Measurements from ENCODE around the gene XPO4.

Gene XPO4

DNA sequence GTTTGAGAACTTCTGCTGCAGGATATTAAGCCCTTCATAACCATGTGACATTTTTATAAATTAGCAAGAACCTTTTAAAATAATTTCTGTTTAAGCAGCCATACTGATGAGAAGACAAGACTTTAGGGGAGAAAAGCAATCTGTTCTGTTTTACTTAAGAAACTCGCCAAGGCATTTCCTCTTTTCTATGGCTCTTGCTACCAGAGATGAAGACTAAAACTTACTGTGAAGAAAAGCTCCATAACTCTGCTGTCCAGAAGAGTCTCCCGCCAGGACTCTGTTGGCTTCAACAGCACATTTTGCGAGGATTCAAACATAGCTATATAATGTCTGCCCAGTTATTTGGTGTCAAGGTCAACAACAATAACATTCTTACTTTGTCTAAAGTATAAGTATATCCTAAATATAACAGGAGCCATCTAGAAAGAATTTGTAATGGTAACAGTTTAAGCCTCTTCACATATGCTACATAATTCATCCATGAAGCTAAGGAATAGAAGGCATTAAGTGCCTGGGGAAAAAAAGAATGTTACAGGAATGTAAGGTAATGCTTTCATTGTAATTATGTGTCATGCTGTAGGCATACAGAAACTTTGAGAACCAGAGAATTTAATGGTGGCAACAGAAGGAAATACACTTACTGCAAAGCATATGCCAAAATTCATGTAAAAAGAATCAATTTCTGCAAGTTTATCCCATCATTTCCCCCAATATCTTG, 75.5 kb downstream of the XPO4 start:
- DNase-seq, result no peak

GRCh38 chr13:20826301-20826700, 76.2 kb downstream of the XPO4 start:
- DNase-seq, result no peak

DNA sequence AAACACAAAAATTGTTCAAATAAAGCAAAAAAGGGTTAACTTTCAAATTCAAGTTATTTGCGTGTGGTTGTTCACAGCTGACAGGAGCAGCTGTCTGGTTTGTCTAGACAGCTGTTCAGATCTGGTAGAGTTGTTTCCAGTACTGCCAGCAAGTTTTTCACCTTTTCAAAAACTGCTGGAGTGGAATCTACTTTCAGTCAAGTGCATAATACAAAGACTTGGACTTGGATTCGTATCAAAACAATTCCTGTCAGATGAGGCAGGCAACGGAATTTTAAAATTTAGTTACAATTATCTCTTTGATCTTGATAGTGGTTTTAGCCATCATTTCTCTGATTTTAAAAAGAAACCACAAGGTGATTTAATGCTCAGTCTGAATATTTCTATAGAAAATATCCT, 77.1 kb downstream of the XPO4 start:
- DNase-seq, result no peak

GRCh38 chr13:20824762-20825476, 77.6 kb downstream of the XPO4 start:
- no peak for DNase-seq

DNA sequence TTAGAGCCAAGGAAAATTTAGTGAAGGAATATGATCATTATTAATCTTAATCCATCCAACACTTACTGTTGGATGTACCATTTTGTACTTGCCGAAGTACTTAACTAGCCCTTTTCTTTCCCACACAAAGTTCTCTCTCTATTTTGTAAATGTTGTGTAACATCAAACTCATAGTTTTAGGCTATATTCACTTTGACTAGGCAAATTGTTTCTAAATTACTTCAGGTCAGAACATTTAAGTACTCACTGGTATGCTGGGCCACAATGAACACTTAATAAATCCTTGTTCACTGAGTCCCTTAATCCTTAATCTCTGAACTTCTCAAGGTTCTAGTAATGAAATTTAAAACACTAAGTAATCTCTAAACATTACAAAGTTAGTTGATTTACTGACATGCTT, 79.5 kb downstream of the XPO4 start:
- DNase-seq, result no peak

GRCh38 chr13:20822406-20822805, 80.1 kb downstream of the XPO4 start:
- no peak for DNase-seq

DNA sequence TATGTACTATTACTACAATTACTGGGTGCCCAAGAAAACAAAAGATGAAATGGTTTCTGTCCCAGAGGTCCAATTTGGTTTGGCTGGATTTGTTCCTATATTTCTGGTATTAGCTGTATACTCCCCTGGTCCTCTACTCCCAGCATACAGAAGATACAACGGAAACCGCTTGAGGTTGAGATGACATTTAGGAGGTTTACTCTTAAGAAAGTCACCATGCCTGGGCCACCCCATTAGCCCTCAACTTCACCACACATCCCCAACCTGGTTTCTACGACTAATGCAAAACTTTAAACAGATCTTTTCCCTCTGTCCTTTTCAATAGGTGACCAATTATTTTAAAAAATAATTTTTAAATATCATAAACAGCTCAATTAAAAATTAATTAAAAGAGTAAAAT, 82.8 kb downstream of the XPO4 start:
- DNase-seq, result no peak

GRCh38 chr13:20815464-20815863, 87.1 kb downstream of the XPO4 start:
- DNase-seq, result no peak

DNA sequence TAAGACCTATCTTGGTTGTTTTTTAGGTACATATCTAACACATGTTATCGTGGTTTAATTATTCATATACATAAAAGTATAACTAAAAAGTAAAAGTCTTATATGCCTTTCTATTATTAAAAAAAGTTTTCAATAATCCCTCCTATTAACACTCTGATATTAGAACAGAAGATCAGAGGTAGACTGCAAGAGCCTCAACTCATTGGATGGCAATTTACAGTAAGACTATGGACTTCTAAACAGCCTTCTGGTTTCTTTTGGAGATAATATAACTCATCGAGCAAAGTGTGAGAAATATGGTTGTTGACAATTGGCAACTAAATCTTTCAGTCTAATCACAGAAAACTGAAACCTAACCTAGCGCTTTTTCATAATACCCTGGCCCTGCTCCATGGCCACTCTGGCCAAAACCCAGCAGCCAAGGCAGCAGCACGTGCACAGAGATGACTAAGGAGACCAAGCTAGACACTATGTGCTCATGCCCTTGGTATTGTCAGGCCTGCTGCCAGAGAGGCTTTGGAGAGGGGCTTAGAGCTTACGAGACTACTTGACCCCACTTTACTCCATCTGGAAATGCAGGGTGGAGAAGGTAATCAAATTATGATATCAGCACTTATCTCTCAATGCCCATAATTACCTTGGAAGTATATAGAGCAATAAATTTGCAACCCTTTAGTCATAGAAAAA, 88.2 kb downstream of the XPO4 start:
- no peak for DNase-seq

DNA sequence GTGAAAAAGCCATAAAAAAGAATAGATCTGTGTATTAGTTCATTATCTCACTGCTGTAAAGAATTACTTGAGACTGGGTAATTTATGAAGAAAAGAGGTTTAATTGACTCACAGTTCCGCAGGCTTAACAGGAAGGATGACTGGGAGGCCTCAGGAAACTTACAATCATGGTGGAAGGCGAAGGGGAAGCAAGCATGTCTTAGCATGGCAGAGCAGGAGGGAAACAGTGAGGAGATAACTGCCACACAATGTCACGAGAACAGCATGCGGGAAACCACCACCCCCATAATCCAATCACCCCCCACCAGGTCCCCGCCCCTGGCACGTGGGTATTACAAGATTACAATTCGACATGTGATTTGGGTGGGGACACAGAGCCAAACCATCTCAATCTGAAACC, 89.7 kb downstream of the XPO4 start:
- no peak for DNase-seq

DNA sequence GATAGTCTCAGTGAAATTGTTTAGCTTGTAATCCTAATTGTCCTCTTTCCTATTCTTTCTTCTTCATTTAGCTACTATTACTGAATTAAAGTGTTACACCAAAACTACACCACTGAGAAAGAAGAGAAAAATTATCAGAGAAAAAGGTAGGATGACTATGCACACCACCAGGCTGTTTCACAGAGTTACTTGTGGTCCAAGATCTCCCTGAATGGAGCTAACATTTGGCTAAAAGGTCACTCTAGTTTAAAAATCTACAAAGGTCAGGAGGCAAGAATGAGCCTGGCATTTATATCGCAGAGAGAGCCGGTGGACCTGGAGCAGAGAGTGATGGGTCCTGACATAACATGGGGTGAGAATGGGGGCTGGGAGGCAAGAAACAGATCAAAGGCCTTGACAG, 91.7 kb downstream of the XPO4 start:
- no peak for DNase-seq

- no peak for DNase-seq
These were observed 93.7 kb downstream of the XPO4 start for GRCh38 chr13:20808874-20809273.

DNA sequence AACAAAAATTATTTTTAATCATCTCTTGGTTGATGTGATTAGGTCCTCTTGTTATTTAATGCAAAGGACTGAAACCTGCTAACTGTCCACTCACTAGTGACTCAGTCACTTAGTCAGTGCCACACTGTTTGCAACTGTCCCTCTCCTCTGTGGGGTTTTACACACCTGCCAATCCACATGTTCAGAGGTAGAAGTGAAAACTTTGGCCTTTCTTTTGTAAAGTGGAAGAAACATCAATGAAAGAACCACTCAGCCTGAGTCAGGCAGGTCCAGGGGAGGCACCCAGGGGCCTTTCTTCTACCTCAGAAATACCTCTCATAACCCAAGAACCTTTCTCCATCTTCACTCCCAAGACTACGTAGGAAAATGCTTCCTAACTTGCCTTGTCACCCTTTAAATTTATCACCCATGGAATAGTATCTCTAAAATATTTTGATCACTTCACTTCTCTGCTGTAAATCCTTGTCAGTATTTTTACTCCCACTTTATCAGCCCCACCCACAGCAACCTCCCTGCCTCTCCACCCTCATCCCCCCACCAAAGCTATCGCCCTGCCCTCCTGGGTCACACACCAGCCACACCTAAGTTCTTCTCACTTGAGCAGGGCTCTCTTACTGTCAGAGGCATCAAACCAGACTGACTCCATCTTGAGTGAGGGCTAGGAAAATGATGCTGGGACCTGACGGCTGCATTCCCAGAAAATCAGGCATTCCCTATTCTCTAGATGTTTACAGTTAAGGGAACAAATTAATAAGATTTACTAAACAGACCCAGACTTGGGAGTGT, 99.2 kb downstream of the XPO4 start:
- DNase-seq, result no peak

DNA sequence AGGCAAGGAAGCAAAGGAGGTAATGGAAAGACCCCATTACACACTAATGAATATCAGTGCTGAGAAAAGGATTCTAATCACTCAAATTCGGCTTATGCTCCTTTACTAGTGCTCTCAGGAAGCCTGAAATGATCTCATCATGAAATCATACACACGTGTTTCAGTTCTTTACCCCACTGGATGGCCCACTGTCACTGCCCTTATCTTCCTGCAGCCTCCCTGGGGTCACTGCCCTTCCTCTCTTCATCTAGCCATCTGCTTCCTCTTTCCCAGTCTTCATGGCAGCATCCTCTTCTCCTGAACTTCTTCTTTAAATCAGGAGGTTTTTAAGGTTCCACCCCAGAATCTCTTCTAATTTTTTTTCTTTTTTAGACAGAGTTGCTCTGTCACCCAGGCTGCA, 100.8 kb downstream of the XPO4 start:
- DNase-seq, result no peak

DNA sequence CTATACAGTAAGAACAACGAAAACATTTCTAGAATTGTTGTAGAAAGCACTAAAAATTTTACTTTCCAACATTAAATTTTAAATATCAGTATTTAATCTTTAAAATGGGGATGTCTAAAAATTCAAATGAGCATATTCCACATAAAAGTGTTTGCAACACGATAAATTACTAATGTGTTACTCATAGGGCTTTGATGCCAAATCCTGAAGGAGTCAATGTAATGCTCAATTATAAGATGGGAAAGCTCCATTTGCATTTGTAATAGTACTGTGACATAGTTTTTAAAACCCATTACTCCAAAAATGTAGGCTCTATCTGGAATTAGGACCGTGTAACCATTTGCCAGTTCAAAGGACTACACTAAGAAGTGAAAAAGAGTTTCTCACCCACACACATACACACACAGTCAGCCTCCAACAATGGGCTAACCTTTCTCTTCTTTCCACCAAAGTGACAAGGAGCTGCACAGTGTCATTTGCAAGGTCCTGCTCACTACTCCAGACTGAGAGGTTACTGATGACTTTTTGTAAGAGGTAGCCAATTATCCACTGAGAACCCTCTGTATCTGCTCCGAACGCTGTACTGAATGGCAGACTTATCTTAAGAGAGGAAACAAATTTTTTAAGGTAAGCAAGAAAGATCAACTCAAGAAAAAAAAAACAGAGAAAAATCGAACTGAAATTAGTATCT, 102.7 kb downstream of the XPO4 start:
- no peak for DNase-seq

- DNase-seq, result no peak
These were observed 104.5 kb downstream of the XPO4 start for GRCh38 chr13:20798027-20798426.

- DNase-seq, result no peak
These were observed 105.6 kb downstream of the XPO4 start for GRCh38 chr13:20796791-20797508.

DNA sequence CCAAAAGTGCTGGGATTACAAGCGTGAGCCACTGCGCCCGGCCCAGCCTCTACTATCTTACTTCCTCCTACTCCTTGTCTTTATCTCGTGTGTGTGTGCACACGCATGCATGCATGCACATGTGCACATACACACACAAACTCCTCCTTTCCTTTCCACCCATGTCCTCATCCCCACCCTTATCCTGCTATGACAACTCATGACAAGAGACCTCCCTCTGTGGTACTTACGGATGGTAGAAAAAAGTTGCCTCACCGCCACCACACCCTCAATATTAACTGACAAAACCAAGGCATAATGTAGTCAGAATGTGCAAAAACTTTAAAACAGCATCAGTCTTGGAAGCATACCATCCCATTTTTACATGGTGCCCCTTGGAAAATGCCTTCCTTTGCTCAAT, 112.9 kb downstream of the XPO4 start:
- DNase-seq, result no peak

DNA sequence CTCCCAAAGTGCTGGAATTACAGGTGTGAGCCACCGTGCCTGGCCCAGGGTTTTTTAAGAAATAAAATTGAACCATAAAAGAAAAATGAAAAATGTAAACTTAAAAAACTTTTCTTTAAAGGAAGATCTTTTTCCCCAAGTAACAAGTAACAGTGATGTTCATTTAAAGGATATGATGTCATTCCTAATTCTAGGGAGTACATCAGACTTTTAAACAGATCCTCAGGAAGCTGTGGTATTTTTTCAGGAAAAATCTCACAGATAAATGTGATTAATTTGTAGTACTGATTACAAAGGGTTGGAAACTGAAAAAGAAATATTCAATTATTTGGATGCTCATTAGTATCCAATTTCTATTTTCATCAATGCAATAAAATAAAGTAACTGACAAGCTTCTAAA, 114.2 kb downstream of the XPO4 start:
- DNase-seq, result no peak

GRCh38 chr13:20787180-20787579, 115.4 kb downstream of the XPO4 start:
- no peak for DNase-seq

- no peak for DNase-seq
These were observed 120.3 kb downstream of the XPO4 start for GRCh38 chr13:20782116-20782708.

- DNase-seq, result no peak
These were observed 122.2 kb downstream of the XPO4 start for GRCh38 chr13:20780317-20780716.

Measured in CD4-positive, alpha-beta T cell treated with Interleukin-10 for 1 hour (primary cell).